HCT116 (cell line): Measurements from ENCODE around the gene DYNC1LI1. TPM values are rescaled to one million over a fixed set of nuclear protein-coding genes. Genes with fewer than 3 reads are reported as not detected.

ENCODE experiments used
- ATAC-seq: fragments of 200-7000 bp; cut with Tn5 transposase; 2 replicates; pipeline ENCODE4 v1.9.1; 2020; ENCODE audit warnings: mild to moderate bottlenecking, moderate library complexity
- BruUV-seq: library from RNA; stranded (reverse); fragments of 400-500 nt; replicated peaks from 2 replicates; lab custom pipeline; 2021; lab: Mats Ljungman, UMichigan
- CTCF ChIA-PET: fragments of 300-600 bp; sonication (Branson Sonifier 250); formaldehyde crosslinking; loops from one replicate; lab custom pipeline; 2021; ENCODE audit warnings: antibody characterized with exemption; lab: Charles Lee
- POLR2A ChIA-PET: fragments of 300-600, 350-600 bp; sonication (Branson Sonifier 250); formaldehyde crosslinking; loops from one replicate; lab custom pipeline; 2021; ENCODE audit warnings: antibody characterized with exemption; lab: Charles Lee
- RAD21 ChIA-PET, 2 experiments: fragments of 300-600 bp; sonication (Branson Sonifier 250); formaldehyde crosslinking; loops; one replicate each; lab custom pipeline; 2023; ENCODE audit warnings: low total read pairs in 2 of 2; ENCODE audit not compliant: uncharacterized antibody in 2 of 2, unreplicated experiment in 2 of 2, low non-redundant PET in 1 of 2; lab: Charles Lee
- DNase-seq: peaks from one replicate; pipeline ENCODE4 v3.0.0-alpha.2; 2010; ENCODE audit warnings: low read depth, low spot score
- H2AFZ ChIP-seq: fragments of 200-600 bp; shearing (Covaris generic), sonication (generic); 2 replicates; pipeline ENCODE4 v1.6.1; 2017; ENCODE audit warnings: low read depth, mixed run types, mixed read lengths, antibody characterized with exemption, low read length; ENCODE audit not compliant: poor library complexity, severe bottlenecking
- H3K27ac ChIP-seq: 2 replicates; pipeline ENCODE4 v1.5.1; 2012; ENCODE audit warnings: low read depth, low read length
- H3K27me3 ChIP-seq: fragments of 200-600 bp; sonication (generic); 2 replicates; pipeline ENCODE4 v1.6.1; 2016; ENCODE audit warnings: mixed run types, low read length, mixed read lengths; ENCODE audit not compliant: insufficient read depth
- H3K36me3 ChIP-seq, 2 experiments: fragments of 200-500 bp in 1 of 2; fragments of 200-600 bp in 1 of 2; sonication (Bioruptor generic) in 1 of 2; sonication (generic) in 1 of 2; 2 replicates each; pipeline versions ENCODE4 v1.5.1 to v1.6.1; 2014 to 2016; ENCODE audit warnings: low read length in 2 of 2, inconsistent platforms in 1 of 2, mixed read lengths in 1 of 2, mixed run types in 1 of 2; ENCODE audit not compliant: insufficient read depth in 2 of 2, control insufficient read depth in 1 of 2
- H3K4me1 ChIP-seq, 2 experiments: fragments of 200-600 bp in 1 of 2; sonication (generic) in 1 of 2; 2 replicates each; pipeline versions ENCODE4 v1.5.1 to v1.6.1; 2012 to 2017; ENCODE audit warnings: low read length in 2 of 2, inconsistent platforms in 1 of 2, mild to moderate bottlenecking in 1 of 2, mixed read lengths in 1 of 2, mixed run types in 1 of 2, moderate library complexity in 1 of 2; ENCODE audit not compliant: insufficient read depth in 2 of 2, control insufficient read depth in 1 of 2
- H3K4me2 ChIP-seq: fragments of 200-600 bp; sonication (generic); 2 replicates; pipeline ENCODE4 v1.6.1; 2017; ENCODE audit warnings: mixed run types, low read length, mixed read lengths
- H3K4me3 ChIP-seq, 2 experiments: fragments of 200-600 bp in 1 of 2; sonication (generic) in 1 of 2; replicated peaks in 1 of 2; 2 replicates each; pipeline ENCODE4 v1.5.1; 2011 to 2016; ENCODE audit warnings: low read length in 2 of 2, control low read depth in 1 of 2, low read depth in 1 of 2, mild to moderate bottlenecking in 1 of 2, mixed read lengths in 1 of 2, mixed run types in 1 of 2
- H3K79me2 ChIP-seq: fragments of 200-600 bp; sonication (generic); 2 replicates; pipeline ENCODE4 v1.6.1; 2017; ENCODE audit warnings: mild to moderate bottlenecking, mixed run types, low read length, moderate library complexity, mixed read lengths; ENCODE audit not compliant: insufficient read depth
- H3K9ac ChIP-seq: fragments of 200-600 bp; sonication (generic); 2 replicates; pipeline ENCODE4 v1.6.1; 2016; ENCODE audit warnings: low read length, mixed read lengths
- H3K9me2 ChIP-seq: fragments of 200-600 bp; sonication (generic), shearing (Covaris generic); 2 replicates; pipeline ENCODE4 v1.6.1; 2017; ENCODE audit warnings: mixed run types, mild to moderate bottlenecking, moderate library complexity; ENCODE audit not compliant: insufficient read depth
- H3K9me3 ChIP-seq, 2 experiments: fragments of 200-500 bp in 1 of 2; fragments of 200-600 bp in 1 of 2; sonication (Bioruptor generic) in 1 of 2; sonication (generic) in 1 of 2; 2 replicates each; pipeline ENCODE4 v1.6.1; 2014 to 2017; ENCODE audit warnings: low read length in 2 of 2, mixed read lengths in 2 of 2, inconsistent platforms in 1 of 2, low read depth in 1 of 2, mild to moderate bottlenecking in 1 of 2, mixed run types in 1 of 2, moderate library complexity in 1 of 2; ENCODE audit not compliant: control insufficient read depth in 1 of 2, insufficient read depth in 1 of 2
- H4K20me1 ChIP-seq: fragments of 200-600 bp; sonication (generic), shearing (Covaris generic); 2 replicates; pipeline ENCODE4 v1.6.1; 2017; ENCODE audit warnings: mixed run types, mild to moderate bottlenecking, moderate library complexity; ENCODE audit not compliant: insufficient read depth
- ATF3 ChIP-seq: IDR thresholded peaks from 2 replicates; pipeline ENCODE4 v1.6.1; 2012
- CBX3 ChIP-seq: IDR thresholded peaks from 2 replicates; pipeline ENCODE4 v1.6.1; 2012; ENCODE audit warnings: low read depth
- CEBPB ChIP-seq: IDR thresholded peaks from 2 replicates; pipeline ENCODE4 v1.6.1; 2012; ENCODE audit warnings: low read depth
- CTCF ChIP-seq, 3 experiments: fragments of 200-600 bp in 1 of 3; sonication (generic) in 1 of 3; IDR thresholded peaks in 2 of 3; conservative IDR thresholded peaks in 1 of 3; 2 replicates each; pipeline ENCODE4 v1.5.1; 2012 to 2017; ENCODE audit warnings: low read depth in 2 of 3, low read length in 2 of 3, antibody characterized with exemption in 1 of 3, borderline replicate concordance in 1 of 3, control low read depth in 1 of 3, mild to moderate bottlenecking in 1 of 3, mixed read lengths in 1 of 3, mixed run types in 1 of 3, moderate library complexity in 1 of 3; ENCODE audit not compliant: insufficient read depth in 1 of 3
- EGR1 ChIP-seq: IDR thresholded peaks from 2 replicates; pipeline ENCODE4 v1.6.1; 2012; ENCODE audit warnings: low read depth
- ELF1 ChIP-seq: IDR thresholded peaks from 2 replicates; pipeline ENCODE4 v1.6.1; 2012; ENCODE audit warnings: low read depth, borderline replicate concordance
- FOSL1 ChIP-seq: IDR thresholded peaks from 2 replicates; pipeline ENCODE4 v1.6.1; 2012; ENCODE audit warnings: low read depth
- MAX ChIP-seq: IDR thresholded peaks from 2 replicates; pipeline ENCODE4 v1.6.1; 2012
- POLR2A ChIP-seq: IDR thresholded peaks from 2 replicates; pipeline ENCODE4 v1.7.0; 2011; ENCODE audit warnings: borderline replicate concordance; ENCODE audit not compliant: insufficient read depth, insufficient read length; ENCODE audit errors: extremely low read depth
- POLR2AphosphoS5 ChIP-seq: IDR thresholded peaks from 2 replicates; pipeline ENCODE4 v1.6.1; 2011; ENCODE audit warnings: mild to moderate bottlenecking, low read depth, low read length, moderate library complexity
- RAD21 ChIP-seq: IDR thresholded peaks from 2 replicates; pipeline ENCODE4 v1.6.1; 2012; ENCODE audit warnings: low read depth, mild to moderate bottlenecking
- SIN3A ChIP-seq: IDR thresholded peaks from 2 replicates; pipeline ENCODE4 v1.6.1; 2012; ENCODE audit warnings: low read depth
- SRF ChIP-seq: IDR thresholded peaks from 2 replicates; pipeline ENCODE4 v1.6.1; 2012; ENCODE audit warnings: low read depth
- TCF7L2 ChIP-seq: IDR thresholded peaks from 2 replicates; pipeline ENCODE4 v1.7.0; 2011; ENCODE audit warnings: borderline replicate concordance, inconsistent platforms; ENCODE audit not compliant: insufficient read depth, insufficient read length; ENCODE audit errors: extremely low read depth
- YY1 ChIP-seq: IDR thresholded peaks from 2 replicates; pipeline ENCODE4 v1.6.1; 2011; ENCODE audit warnings: low read length, low read depth, moderate library complexity, mild to moderate bottlenecking; ENCODE audit not compliant: insufficient replicate concordance; ENCODE audit errors: extremely low read depth
- ZBTB33 ChIP-seq: IDR thresholded peaks from 2 replicates; pipeline ENCODE4 v1.6.1; 2011; ENCODE audit warnings: mild to moderate bottlenecking, low read length, moderate library complexity; ENCODE audit not compliant: insufficient replicate concordance; ENCODE audit errors: extremely low read depth
- ZFX ChIP-seq: fragments of 450-650 bp; IDR thresholded peaks from 2 replicates; pipeline ENCODE4 v1.6.1; 2017
- intact Hi-C: fragments of 100-400 bp; cut with micrococcal nuclease; formaldehyde crosslinking; loops from 2 replicates; pipeline ENCODE4 v1.10.0; 2022
- total RNA-seq: library from RNA; stranded (reverse); gene quantifications from one replicate; pipeline ENCODE4 v1.2.1, GENCODE V29; 2021; ENCODE audit not compliant: unreplicated experiment

Gene DYNC1LI1
- total RNA-seq, 1 experiment from 2014 or later: 39.4 TPM

- TF ChIP-seq ATF3 (no peak), CBX3 (no peak), ZBTB33 (no peak), MAX (no peak), ZFX (no peak), POLR2A (no peak), CTCF (IDR thresholded peaks at IDR 0.05 in 2 of 3, conservative IDR thresholded peaks at IDR 0.05 in 1 of 3; ENCODE audit: borderline replicate concordance in 1 of 3, insufficient read depth in 1 of 3, low read depth in 2 of 3, low read length in 2 of 3) (no peak), EGR1 (no peak), ELF1 (no peak), TCF7L2 (no peak), CEBPB (no peak), SRF (no peak), SIN3A (no peak), FOSL1 (no peak), YY1 (no peak), POLR2AphosphoS5 (no peak), RAD21 (no peak)
- CTCF ChIA-PET: no interaction called here
- H2AFZ ChIP-seq: no peak overlapping the region
- no peaks in the 10 kb centered on the region for H3K9me2 ChIP-seq
- H3K27me3 ChIP-seq: no peaks in the 10 kb centered on the region
- H3K4me2 ChIP-seq: no peak overlapping the region
- no peaks in the 10 kb centered on the region for H3K79me2 ChIP-seq
- ATAC-seq (no peak), DNase-seq (no peak)
- no peak overlapping the region for H3K9ac ChIP-seq
- no peak overlapping the region for H3K27ac ChIP-seq
- no peaks in the 10 kb centered on the region for H3K4me1 ChIP-seq
- intact Hi-C loops: no loop called here
- no peaks in the 10 kb centered on the region for H3K9me3 ChIP-seq
- H4K20me1 ChIP-seq: no peaks in the 10 kb centered on the region
- H3K4me3 ChIP-seq: no peak overlapping the region
- RAD21 ChIA-PET: no interaction called here
- H3K36me3 ChIP-seq: no peaks in the 10 kb centered on the region
- no TSS peak for BruUV-seq
- POLR2A ChIA-PET: no interaction called here
These were observed 32.4 kb upstream of the DYNC1LI1 start for GRCh38 chr3:32603064-32603463.
